ENCODE data around the gene CYP27C1. TPM values are rescaled to one million over a fixed set of nuclear protein-coding genes. Genes with fewer than 3 reads are reported as not detected.

The CYP27C1 gene
- total RNA-seq, 2 experiments from 2014 or later: not detected

DNA sequence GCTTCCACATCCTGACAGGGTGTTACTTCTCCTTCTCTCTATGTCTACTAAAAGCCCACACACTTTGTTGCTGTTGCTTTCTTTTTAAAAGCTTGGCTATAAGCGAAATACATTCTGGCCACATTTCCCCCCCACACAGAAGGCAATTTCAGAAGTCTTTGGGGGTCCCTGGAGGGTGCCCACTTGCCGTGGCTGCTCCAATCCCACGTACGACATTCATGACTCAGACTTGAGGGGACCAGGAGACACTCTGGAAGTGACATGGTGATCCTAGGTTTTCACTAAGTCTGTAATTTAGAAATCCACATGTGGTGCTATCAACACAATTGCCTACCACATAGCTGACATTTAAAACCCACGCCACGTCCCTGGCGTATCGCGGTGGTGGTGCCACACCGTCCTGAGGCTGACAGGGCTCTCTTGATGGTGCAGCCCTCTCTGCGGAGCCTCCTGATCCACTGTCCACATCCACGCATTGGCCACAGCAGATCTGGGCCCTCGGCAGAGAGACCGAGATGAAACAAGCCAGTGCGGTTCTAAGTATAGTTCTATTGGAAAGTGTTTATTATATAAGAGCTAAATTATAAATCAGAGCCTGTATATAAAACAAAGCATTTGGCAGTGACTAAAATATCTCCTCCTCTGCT lies 42.4 kb downstream of the CYP27C1 start:
- Mint-ChIP-seq H3K36me3 (no peaks in the 10 kb centered on the region), H3K4me1 (no peaks in the 10 kb centered on the region), H3K27me3 (peaks cover 7% of the 10 kb centered on the region), H3K9me3 (peaks cover 3% of the 10 kb centered on the region), H3K27ac (no peak overlapping the region), H3K4me3 (no peak overlapping the region)
- ATAC-seq (ENCODE audit: low read depth): no peak
- DNase-seq: no peak
- POLR2A ChIA-PET: no interaction called here

DNA sequence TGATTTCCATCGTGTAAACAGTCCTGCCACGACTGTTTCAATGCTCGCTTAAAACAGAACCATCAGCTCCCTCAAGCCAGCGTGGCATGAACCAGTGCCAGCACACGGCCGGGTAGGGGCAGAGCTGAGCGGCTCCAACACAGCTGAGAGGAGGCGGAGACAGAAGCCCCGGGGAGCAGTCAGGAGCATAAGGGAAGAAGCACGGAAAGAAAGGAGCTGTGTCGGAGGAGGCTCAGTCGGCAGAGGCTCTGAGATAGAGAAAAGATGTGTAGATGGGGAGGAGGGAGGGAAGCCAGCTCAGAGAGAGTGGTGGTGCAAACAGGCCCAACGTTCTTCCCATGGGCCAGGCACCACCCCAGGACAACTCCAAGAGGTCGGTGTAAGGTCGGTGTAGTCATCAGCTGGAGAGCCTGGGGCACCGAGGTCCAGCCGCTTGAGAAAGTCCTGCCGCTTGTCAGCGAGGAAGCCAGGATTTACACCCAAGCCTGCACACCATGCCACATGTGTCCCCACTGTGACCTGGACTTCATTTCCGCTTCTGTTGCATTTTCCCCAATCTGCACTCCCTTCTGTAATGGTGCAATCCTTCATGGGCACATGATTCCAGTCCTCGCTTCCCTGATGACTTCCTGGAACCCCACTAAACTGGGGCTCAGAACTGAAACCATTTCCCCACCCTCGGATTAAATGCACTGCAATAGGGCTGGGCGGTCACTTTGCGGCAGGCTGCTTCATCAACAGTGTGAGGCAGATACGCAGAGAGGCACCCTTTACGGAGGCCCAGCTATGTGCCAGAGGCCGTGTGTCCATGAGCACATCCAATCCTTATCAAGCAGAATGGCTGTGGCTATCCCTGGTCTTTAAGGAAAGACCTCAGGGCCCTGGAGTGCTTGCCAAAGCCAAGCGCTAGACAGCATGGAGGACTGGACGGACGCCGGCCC lies 43.5 kb downstream of the CYP27C1 start:
- ATAC-seq (ENCODE audit: low read depth) (no peak), DNase-seq (no peak)
- peaks cover 7% of the 10 kb centered on the region for H3K27me3 Mint-ChIP-seq
- POLR2A ChIA-PET: no interaction called here
- H3K4me1 Mint-ChIP-seq: no peaks in the 10 kb centered on the region
- no peaks in the 10 kb centered on the region for H3K36me3 Mint-ChIP-seq
- H3K4me3 Mint-ChIP-seq: no peak overlapping the region
- H3K9me3 Mint-ChIP-seq: peaks cover 3% of the 10 kb centered on the region
- H3K27ac Mint-ChIP-seq: no peak overlapping the region

DNA sequence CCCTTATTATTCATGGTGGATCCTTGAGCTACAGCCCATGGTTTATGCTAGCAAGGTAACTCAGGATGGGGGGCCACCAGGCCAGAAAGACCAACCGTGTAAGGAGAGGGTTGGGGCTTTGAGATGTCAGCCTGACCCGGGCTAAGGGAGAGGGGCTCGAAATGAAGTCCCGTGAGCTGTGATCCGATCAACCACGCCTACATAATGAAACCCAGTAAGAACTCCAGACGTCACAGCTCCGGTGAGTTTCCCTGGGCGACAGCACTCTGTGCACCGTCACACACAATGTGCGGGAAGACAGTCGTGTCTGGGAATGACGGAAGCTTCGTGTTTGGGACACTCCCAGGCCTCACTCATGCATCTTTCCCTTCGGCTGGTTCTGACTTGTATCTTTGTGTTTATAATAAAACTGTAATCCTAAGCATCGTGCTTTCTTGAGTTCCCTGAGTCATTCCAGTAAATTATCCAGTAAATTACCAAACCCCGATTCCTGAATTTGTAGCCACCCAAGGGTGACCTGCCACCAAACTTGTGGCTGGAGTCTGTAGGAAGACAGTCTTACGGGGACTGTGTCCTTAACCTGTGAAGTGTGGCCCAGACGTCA lies 44.2 kb downstream of the CYP27C1 start:
- ATAC-seq (ENCODE audit: low read depth) (no peak), DNase-seq (no peak)
- peaks cover 7% of the 10 kb centered on the region for H3K27me3 Mint-ChIP-seq
- no peaks in the 10 kb centered on the region for H3K36me3 Mint-ChIP-seq
- no peak overlapping the region for H3K27ac Mint-ChIP-seq
- H3K9me3 Mint-ChIP-seq: peaks cover 3% of the 10 kb centered on the region
- H3K4me1 Mint-ChIP-seq: no peaks in the 10 kb centered on the region
- POLR2A ChIA-PET: no interaction called here
- H3K4me3 Mint-ChIP-seq: no peak overlapping the region

DNA sequence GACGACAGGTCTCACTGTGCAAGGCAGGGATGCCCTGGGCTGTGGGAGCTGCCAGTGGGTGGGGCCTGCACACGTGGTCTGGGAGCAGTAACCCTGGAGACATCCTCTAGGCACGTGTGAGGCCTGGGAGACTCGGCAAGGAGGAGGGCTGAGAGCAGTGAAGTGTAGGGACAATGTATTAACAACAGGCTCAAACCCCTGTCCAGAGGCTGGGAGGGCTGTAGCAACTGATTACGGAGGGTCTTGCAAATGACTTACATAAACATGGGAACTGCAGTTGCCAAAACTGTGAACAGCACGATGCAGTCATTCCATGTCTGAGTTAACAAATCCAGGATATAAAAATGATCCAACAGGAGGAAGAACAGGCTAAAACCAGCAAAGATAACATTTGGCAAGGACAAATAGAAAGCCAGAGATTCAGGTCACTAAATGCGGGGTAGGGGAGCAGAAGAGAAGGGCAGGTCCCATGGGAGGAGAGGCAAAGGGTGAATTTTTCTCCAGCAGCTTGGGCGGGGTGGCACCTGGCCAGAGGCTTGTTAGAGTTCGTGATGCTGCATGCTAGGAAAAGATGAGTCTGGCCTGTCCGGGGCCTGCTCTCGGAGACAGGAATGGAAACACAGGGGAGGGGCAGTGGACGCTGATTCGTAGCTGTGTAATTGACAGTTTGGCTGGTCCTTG lies 44.9 kb downstream of the CYP27C1 start:
- H3K27ac Mint-ChIP-seq: no peak overlapping the region
- H3K27me3 Mint-ChIP-seq: peaks cover 2% of the 10 kb centered on the region
- no peaks in the 10 kb centered on the region for H3K4me1 Mint-ChIP-seq
- no peak for DNase-seq
- no peak overlapping the region for H3K4me3 Mint-ChIP-seq
- H3K9me3 Mint-ChIP-seq: no peaks in the 10 kb centered on the region
- no peaks in the 10 kb centered on the region for H3K36me3 Mint-ChIP-seq
- no peak for ATAC-seq (ENCODE audit: low read depth)
- POLR2A ChIA-PET: no interaction called here

DNA sequence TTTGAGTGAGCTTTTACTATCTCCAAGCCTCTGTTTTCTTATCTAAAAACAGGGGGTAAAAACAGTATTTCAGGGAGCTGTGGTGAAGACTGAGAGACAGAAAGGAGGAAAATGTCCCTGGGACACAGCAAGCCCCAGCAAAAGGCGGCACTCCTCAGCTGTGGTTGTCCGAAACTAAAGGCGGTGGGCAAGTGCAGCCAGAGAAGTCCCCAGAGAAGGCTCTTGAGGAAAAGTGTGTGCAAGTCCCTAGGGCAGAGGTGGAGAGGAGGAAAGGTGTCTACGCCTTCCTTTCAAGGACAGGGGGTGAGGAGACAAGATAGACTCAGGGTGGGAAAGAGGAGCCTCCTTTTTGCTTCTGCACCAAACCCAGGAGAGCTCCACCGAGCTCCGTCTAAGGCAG lies 45.5 kb downstream of the CYP27C1 start:
- Mint-ChIP-seq H3K4me1 (no peaks in the 10 kb centered on the region), H3K9me3 (no peaks in the 10 kb centered on the region), H3K27ac (no peak overlapping the region), H3K27me3 (no peaks in the 10 kb centered on the region), H3K36me3 (no peaks in the 10 kb centered on the region), H3K4me3 (no peak overlapping the region)
- ATAC-seq (ENCODE audit: low read depth) (no peak), DNase-seq (no peak)
- POLR2A ChIA-PET: no interaction called here

DNA sequence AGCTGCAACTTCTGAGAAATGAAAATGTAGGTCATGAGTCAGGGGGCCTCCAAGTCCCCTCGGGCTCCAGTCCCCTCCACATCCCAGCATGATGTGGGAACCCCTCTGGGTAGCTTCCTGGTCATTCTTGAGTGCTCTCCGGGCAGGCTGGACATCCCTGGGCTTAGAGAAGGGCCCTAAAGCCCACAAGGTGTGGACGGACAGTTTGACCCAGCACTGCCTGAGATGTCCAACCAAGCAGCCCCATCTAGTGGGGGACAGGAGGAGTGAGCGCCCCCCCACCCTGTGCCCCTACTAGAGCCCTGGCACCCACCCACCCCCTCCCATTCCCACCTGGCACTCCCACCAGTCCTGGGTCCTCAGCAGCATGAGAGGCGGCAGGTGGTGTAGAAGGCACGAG lies 46.0 kb downstream of the CYP27C1 start:
- Mint-ChIP-seq H3K4me3 (no peak overlapping the region), H3K9me3 (no peaks in the 10 kb centered on the region), H3K27me3 (no peaks in the 10 kb centered on the region), H3K27ac (no peak overlapping the region), H3K36me3 (no peaks in the 10 kb centered on the region), H3K4me1 (no peaks in the 10 kb centered on the region)
- ATAC-seq (ENCODE audit: low read depth) (no peak), DNase-seq (no peak)
- POLR2A ChIA-PET: no interaction called here

DNA sequence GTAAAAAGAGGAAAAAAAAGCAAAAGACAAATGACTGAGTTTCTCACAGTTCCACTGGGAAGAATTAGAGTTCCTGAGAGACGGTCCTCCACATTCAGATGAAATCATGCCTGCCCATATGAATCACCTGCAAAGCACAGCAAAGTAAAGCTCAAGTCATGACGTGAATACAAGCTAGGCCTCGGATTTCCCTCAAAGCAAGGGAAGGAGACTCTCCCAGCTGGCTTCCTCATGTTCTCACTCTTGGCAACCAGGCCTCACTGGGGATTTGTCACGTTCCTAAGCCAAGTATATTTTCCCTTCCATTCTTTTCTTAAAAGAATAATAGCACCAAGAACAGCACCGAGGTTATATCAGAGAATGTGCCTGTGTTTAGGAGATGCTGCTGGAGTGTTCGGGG lies 47.0 kb downstream of the CYP27C1 start:
- Mint-ChIP-seq H3K4me1 (no peaks in the 10 kb centered on the region), H3K4me3 (no peak overlapping the region), H3K27ac (no peak overlapping the region), H3K36me3 (no peaks in the 10 kb centered on the region), H3K9me3 (no peaks in the 10 kb centered on the region), H3K27me3 (no peaks in the 10 kb centered on the region)
- POLR2A ChIA-PET: no interaction called here
- no peak for DNase-seq
- ATAC-seq (ENCODE audit: low read depth): no peak

DNA sequence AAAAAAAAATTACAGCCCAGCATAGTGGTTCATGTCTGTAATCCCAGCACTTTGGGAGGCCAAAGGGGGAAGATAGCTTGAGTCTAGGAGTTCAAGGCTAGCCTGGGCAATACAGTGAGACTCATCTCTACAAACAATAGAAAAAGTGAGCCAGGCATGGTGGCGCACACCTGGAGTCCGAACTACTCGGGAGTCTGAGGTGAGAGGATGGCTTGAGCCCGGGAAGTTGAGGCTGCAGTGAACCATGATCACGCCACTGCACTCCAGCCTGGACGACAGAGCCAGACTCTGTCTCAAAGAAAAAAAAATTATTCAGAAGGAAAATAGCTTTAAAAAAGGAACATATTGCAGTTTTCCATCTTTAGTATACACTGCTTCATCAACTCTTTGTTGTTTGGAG lies 47.8 kb downstream of the CYP27C1 start:
- POLR2A ChIA-PET: no interaction called here

DNA sequence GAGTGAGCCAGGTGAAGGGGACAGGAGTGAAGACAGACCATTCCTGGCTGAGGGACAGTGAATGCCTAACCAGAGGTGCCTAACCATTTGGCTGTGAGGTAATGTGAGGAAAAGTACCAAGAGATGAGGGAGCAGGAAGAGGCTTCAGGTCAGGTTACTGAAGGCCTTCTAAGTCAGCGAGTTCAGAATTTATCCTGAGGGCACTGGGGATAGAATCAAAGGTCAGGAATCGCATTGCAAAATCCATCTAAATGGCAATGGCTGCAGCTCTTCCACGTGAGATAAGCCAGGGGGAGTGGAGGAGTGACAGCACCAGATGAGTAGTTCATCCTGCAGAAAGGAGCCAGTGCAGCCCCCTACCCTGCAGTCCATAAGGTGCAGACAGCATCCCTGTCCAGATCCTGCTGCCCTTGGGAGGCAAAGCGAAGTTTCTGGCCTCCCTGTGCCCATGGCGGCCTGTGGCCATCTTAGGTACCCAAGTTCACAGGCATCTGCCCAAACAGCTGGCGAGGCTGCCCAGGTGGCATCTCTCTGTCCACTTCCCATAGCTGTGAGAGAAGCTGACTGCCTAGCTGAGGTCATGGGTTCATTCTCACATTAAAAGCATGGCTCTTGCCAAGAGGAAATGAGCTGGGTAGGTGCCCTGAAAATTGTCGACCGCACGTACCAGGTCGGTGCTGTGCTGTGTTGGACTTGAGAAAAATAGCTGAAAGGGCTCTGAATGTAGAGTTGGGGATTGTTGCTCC lies 49.5 kb downstream of the CYP27C1 start:
- Mint-ChIP-seq H3K4me1 (peaks cover 1% of the 10 kb centered on the region), H3K36me3 (no peaks in the 10 kb centered on the region), H3K27me3 (no peaks in the 10 kb centered on the region), H3K27ac (no peak overlapping the region), H3K4me3 (no peak overlapping the region), H3K9me3 (no peaks in the 10 kb centered on the region)
- no peak for ATAC-seq (ENCODE audit: low read depth)
- DNase-seq: no peak
- POLR2A ChIA-PET: no interaction called here

More for the DNA sequence above, 47.8 kb downstream of the CYP27C1 start:
- Mint-ChIP-seq H3K4me1 (no peaks in the 10 kb centered on the region), H3K36me3 (no peaks in the 10 kb centered on the region), H3K9me3 (no peaks in the 10 kb centered on the region), H3K27me3 (no peaks in the 10 kb centered on the region), H3K4me3 (no peak overlapping the region), H3K27ac (no peak overlapping the region)
- DNase-seq (no peak), ATAC-seq (ENCODE audit: low read depth) (no peak)

DNA sequence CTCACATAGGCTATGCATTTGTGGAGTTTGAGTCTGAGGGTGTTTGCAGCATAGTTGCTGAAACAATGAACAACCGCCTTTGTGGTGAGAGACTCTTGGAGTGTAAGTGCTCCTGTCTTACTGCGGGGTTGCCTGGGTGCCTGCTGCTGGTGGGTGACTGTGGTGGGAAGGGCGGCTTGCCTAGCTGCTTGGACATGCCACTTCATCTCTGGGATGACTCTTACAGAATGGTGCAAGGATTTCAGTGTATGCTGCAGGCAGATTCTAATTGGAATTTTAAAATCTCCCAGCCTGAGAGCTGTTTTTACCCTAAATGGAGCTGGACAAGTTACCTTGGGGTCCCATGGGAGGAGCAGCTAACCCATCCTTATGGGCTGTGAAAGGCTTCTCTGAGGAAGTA lies 50.1 kb downstream of the CYP27C1 start:
- Mint-ChIP-seq H3K27me3 (no peaks in the 10 kb centered on the region), H3K4me1 (peaks cover 5% of the 10 kb centered on the region)

DNA sequence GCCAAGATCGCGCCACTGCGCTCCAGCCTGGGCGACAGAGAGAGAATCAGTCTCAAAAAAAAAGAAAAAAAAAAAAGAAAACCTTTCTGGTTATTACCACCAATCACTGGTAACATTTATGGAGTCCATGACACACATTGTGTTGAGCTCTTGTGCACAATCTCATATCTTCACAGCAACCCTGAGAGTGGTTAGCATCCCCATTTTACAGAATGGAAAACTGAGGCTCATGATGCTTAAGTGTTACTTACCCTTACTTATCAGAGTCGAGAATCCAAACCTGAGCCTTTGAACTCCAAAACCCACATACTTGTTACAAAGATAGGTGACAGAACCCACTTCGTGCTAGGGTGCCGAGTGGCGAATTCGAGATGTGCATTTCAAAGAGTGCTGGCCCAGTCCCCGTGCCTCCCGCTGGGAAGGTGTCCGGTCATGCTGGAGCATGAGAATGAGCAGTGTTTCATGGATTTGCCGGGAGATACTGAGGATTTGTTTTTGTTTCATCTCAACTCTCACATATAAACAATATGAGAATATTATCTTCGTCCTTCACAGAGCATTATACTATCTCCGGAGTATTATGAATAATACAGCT lies 50.9 kb downstream of the CYP27C1 start:
- DNase-seq (no peak), ATAC-seq (ENCODE audit: low read depth) (no peak)
- Mint-ChIP-seq H3K4me1 (peaks cover 5% of the 10 kb centered on the region), H3K4me3 (no peak overlapping the region), H3K27ac (no peak overlapping the region), H3K9me3 (no peaks in the 10 kb centered on the region), H3K27me3 (no peaks in the 10 kb centered on the region), H3K36me3 (no peaks in the 10 kb centered on the region)
- POLR2A ChIA-PET: no interaction called here

More for the DNA sequence above, 50.1 kb downstream of the CYP27C1 start:
- Mint-ChIP-seq H3K36me3 (no peaks in the 10 kb centered on the region), H3K4me3 (no peak overlapping the region), H3K9me3 (no peaks in the 10 kb centered on the region), H3K27ac (no peak overlapping the region)
- POLR2A ChIA-PET: no interaction called here
- ATAC-seq (ENCODE audit: low read depth) (no peak), DNase-seq (no peak)

DNA sequence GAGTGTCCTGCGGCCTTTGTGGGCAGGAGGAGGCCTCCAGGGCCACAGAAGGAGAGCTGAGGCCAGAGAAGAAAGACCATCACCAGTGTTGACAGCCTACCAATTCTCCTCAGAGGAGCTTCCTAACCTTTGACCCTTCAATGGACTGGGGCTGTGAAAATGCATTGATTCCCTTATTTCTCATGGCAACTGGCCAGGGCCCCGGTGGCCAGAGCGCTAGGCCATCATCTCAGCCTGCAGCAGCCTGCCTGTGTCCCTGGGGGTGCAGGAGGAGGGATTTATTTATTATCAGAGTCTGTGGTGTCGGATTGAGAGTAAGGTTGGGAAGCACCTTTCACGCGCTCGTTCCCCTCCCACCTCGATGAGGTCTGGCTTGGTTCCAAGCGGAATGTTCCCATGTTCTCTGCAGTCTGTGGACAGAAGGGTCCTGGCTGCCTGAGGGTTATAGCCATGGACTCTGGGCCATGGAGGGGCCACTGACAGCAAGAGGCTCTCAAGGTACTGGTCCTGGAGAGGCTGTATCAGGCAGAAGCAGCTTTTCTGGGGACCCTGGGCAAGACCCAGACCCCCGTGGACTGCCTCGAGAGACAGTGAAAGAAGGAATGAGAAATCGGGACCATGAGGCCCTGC lies 53.8 kb downstream of the CYP27C1 start:
- POLR2A ChIA-PET: no interaction called here
- H3K4me1 Mint-ChIP-seq: peaks cover 6% of the 10 kb centered on the region
- H3K27ac Mint-ChIP-seq: no peak overlapping the region
- H3K4me3 Mint-ChIP-seq: no peak overlapping the region
- no peaks in the 10 kb centered on the region for H3K36me3 Mint-ChIP-seq
- ATAC-seq (ENCODE audit: low read depth) (no peak), DNase-seq (no peak)
- H3K27me3 Mint-ChIP-seq: no peaks in the 10 kb centered on the region
- H3K9me3 Mint-ChIP-seq: no peaks in the 10 kb centered on the region

All from activated naive CD8-positive, alpha-beta T cell treated with anti-CD3 and anti-CD28 coated beads, Interleukin-2, amount 10 ng/mL, durations not matched to agents 7 days and 5 days (primary cell).